Body of pancreas (tissue), 4 donors: Measurements from ENCODE around the gene MYOZ2. TPM values are rescaled to one million over a fixed set of nuclear protein-coding genes. Genes with fewer than 3 reads are reported as not detected.

Source experiments
- ATAC-seq: fragments of 150-250 bp; one replicate; pipeline ENCODE4 v1.9.1; 2016
- DNase-seq, 4 donors: peaks; one replicate each; pipeline ENCODE4 v3.0.0-alpha.2; 2019
- H3K27ac ChIP-seq, 4 donors: fragments of 200-600 bp; sonication (generic); 1 replicate in 3 of 4; 2 replicates in 1 of 4; pipeline versions ENCODE4 v1.5.1 to v1.6.1; 2016 to 2019; ENCODE audit warnings: mild to moderate bottlenecking in 1 of 4, mixed read lengths in 1 of 4, moderate library complexity in 1 of 4
- H3K27me3 ChIP-seq, 2 donors: fragments of 200-600 bp; sonication (generic); one replicate each; pipeline ENCODE4 v1.6.0; 2016; ENCODE audit warnings: mild to moderate bottlenecking in 1 of 2
- H3K36me3 ChIP-seq, 2 donors: fragments of 200-600 bp; sonication (generic); replicated peaks in 1 of 2; 2 replicates each; pipeline ENCODE4 v1.5.1; 2016; ENCODE audit warnings: low read depth in 2 of 2; ENCODE audit not compliant: insufficient read depth in 1 of 2
- H3K4me1 ChIP-seq: fragments of 200-600 bp; sonication (generic); one replicate; pipeline ENCODE4 v1.6.0; 2016
- H3K4me3 ChIP-seq, 2 donors: fragments of 200-600 bp; sonication (generic); 1 replicate in 1 of 2; 2 replicates in 1 of 2; pipeline ENCODE4 v1.5.1; 2016 to 2019
- H3K9me3 ChIP-seq, 3 donors: fragments of 200-600 bp; sonication (generic); 1 replicate in 2 of 3; 2 replicates in 1 of 3; pipeline ENCODE4 v1.5.1; 2016
- POLR2A ChIP-seq, 3 donors: fragments of 450-650 bp; IDR thresholded peaks; one replicate each; pipeline ENCODE4 v1.6.1; 2016; ENCODE audit warnings: antibody characterized with exemption in 3 of 3, mild to moderate bottlenecking in 2 of 3
- WGBS, 2 donors: methylation state at CpG; one replicate each; pipeline ENCODE4 v1.1.5; 2017; 5-methylcytosine and 5-hydroxymethylcytosine counted together
- intact Hi-C: fragments of 100-400 bp; cut with DNase I; formaldehyde crosslinking; loops from one replicate; pipeline ENCODE4 v1.15.1; 2023
- total RNA-seq, 2 donors: library from RNA; depleted of rRNA; stranded (reverse); fragments of >200 nt; gene quantifications; one replicate each; pipeline ENCODE4 v1.1.0, GENCODE V29; 2016
- TF ChIP-seq, protein P1 (sequence below), 7 experiments: fragments of 450-650 bp in 4 of 7; fragments of 200-600 bp in 3 of 7; sonication (generic) in 3 of 7; IDR thresholded peaks; one replicate each; pipeline ENCODE4 v1.5.1; 2016 to 2019; ENCODE audit warnings: antibody characterized with exemption in 7 of 7

The MYOZ2 gene
- total RNA-seq, 2 donors from 2014 or later, result not detected

DNA sequence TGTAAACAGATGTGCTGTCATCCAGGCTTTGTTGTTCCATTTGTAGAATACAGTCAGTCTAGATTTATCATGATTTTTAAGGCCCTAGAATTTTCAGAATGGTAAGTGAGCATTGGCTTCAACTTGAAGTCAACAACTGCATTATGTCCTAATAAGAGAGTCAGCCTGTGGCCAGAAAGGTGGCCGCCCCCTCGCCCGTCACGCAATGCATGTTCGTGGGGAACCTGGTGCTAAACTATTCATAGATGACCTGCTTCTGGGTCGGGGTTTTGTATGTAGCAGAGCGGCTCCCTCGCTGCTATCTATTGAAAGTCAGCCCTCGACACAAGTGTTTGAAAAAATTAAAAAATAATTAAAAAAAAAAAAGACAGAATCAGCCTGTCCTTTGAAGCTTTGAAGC, 101.6 kb downstream of the MYOZ2 start:
- Histone ChIP-seq H3K4me1 (peaks cover 18% of the 10 kb centered on the region), H3K4me3 (no peak overlapping the region), H3K36me3 (peaks cover 0 to 8% of the 10 kb centered on the region in 2 donors), H3K9me3 (no peaks in the 10 kb centered on the region), H3K27me3 (no peaks in the 10 kb centered on the region), H3K27ac (no peak overlapping the region)
- DNase-seq (no peak), ATAC-seq (no peak)
- 94 to 96% methylated on average over 9 of the region's 9 CpGs for WGBS, 2 donors
- intact Hi-C loops, result no loop called here
- TF ChIP-seq, protein P1, sequence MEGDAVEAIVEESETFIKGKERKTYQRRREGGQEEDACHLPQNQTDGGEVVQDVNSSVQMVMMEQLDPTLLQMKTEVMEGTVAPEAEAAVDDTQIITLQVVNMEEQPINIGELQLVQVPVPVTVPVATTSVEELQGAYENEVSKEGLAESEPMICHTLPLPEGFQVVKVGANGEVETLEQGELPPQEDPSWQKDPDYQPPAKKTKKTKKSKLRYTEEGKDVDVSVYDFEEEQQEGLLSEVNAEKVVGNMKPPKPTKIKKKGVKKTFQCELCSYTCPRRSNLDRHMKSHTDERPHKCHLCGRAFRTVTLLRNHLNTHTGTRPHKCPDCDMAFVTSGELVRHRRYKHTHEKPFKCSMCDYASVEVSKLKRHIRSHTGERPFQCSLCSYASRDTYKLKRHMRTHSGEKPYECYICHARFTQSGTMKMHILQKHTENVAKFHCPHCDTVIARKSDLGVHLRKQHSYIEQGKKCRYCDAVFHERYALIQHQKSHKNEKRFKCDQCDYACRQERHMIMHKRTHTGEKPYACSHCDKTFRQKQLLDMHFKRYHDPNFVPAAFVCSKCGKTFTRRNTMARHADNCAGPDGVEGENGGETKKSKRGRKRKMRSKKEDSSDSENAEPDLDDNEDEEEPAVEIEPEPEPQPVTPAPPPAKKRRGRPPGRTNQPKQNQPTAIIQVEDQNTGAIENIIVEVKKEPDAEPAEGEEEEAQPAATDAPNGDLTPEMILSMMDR (IDR thresholded peaks at IDR 0.05), result no peak
- TF ChIP-seq POLR2A (IDR thresholded peaks at IDR 0.05), result no peak

Other genes with a start within 250 kb of the MYOZ2 start
- gene SYNPO2, start 247.0 kb upstream of the MYOZ2 start, total RNA-seq, result 10 to 100 TPM in 1 of 2 donors, 1 to 10 TPM in 1; 7.6 to 19.5 TPM
- gene USP53, start 76.9 kb downstream of the MYOZ2 start, total RNA-seq, result 10 to 100 TPM; 47.5 to 77.6 TPM
- gene FABP2, start 186.3 kb downstream of the MYOZ2 start, total RNA-seq, result not detected